ENCODE data around the gene TTC12.

TTC12 gene

DNA sequence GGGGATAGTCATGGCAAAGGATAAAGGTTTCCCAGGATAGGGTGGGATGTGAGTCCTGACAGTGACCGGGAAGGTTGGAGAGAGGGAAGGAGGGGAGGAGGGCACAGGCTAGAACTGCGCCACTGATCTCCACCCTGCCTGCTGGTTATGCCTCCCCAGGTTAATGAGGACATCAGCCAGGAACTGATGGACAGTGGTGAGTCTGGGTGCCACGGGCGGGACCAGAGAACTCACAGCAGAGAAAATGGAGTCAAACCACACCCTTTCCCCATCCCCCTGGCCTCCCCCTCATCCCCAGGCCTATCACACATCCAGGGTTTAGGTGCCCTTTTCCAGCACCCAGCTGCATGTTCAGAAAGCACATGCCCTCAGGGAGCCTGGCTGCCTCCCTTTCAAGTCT, 83.4 kb downstream of the TTC12 start:
- no peak for DNase-seq (ENCODE audit: insufficient read length, low spot score)
- FAIRE-seq = no peak

DNA sequence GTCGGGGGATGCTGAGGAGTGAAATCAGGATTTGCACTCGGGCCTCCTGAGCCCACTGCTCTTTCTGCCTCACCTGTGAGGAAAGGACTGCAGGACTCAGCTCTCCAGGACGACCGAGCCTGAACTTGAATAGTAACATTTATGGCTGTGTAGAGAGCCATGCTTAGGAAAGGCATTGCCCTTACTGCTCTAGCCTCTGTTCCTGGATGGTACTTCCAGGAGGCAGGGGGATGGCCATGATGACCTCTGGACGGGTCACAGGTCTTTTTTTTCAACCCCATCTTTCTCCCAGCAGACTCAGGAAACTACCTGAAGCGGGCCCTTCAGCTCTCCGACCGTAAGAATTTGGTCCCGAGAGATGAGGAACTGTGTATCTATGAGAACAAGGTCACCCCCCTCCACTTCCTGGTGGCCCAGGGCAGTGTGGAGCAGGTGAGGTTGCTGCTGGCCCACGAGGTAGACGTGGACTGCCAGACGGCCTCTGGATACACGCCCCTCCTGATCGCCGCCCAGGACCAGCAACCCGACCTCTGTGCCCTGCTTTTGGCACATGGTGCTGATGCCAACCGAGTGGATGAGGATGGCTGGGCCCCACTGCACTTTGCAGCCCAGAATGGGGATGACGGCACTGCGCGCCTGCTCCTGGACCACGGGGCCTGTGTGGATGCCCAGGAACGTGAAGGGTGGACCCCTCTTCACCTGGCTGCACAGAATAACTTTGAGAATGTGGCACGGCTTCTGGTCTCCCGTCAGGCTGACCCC, 84.5 kb downstream of the TTC12 start:
- FAIRE-seq = no peak
- DNase-seq (ENCODE audit: insufficient read length, low spot score) = no peak

DNA sequence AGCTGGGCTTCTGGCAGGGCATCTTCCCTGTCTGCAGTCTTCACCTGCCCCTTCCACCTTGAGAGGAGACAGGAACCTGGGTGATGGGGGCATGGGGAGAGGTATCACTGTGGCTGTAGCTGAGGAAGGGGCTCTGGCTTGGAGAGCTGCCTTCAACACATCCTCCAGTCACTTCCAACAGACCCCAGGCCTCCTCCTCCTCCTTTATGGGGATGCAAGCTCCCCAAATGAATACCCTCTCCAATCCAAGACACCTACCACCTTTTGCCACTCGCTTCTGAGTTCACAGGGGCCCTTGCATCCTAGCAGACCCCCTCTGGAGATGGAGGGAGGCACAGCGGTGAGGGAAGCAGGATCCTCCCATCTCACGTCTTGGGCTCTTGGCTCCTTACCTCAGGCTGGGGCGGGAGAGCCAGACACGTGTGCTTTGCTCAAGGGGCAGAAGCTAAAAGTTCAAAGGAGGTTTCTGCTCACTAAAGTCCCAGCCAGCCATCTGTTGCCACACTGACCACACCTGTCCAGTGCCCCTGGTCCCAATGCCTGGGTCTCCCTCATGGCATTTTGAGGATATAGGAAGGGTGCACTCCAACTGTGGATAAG, 86.3 kb downstream of the TTC12 start:
- DNase-seq (ENCODE audit: insufficient read length, low spot score) (no peak), FAIRE-seq (no peak)

DNA sequence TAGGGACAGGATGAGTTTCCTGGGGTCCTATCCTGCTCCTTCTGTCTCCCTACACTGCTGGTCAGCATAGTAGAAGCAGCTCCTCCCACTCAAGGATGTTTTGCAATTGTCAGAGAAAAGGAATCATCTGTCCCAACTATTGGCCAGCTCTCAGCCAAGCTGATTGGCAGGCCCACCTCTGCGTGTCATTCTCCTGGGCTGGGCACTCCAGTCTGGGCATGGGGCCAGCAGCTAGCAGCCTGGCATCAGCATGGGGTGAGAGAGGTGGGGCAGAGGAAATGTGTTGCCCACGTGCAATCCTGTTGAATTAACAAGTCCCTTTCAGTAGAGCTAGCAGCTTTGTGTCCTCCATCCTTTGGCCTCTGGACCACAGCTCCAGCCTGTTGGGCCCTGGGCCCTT, 87.3 kb downstream of the TTC12 start:
- no peak for FAIRE-seq

DNA sequence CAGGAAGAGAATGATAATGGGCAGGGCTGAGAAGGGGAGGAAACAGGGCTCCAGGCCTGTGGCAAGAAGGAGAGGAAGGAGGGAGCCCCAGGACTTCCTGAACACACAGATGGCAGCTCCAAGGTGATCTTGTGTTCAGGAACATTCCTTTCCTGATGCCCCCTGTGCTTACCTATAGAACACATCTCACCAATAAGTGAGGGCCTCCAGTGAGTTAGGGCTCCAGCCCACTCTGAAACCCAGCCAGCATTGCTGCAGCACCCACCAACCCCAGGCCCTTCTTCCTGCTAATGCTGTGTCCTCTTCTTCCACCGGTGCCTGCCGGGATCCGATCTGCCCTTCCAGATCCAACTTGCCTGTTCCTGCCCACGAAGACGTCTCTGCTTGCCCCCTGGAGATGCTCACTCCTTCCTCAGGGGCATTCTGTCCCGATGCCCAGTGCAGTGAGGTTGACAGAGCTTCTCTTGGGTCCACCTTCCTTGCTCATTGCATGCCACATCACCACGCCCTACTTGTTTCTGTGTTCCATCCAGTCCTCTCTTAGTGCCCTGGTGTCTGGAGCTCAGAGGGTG, 90.6 kb downstream of the TTC12 start:
- FAIRE-seq (no peak), DNase-seq (ENCODE audit: insufficient read length, low spot score) (no peak)

More for the DNA sequence above, 87.3 kb downstream of the TTC12 start:
- DNase-seq (ENCODE audit: insufficient read length, low spot score) = no peak

DNA sequence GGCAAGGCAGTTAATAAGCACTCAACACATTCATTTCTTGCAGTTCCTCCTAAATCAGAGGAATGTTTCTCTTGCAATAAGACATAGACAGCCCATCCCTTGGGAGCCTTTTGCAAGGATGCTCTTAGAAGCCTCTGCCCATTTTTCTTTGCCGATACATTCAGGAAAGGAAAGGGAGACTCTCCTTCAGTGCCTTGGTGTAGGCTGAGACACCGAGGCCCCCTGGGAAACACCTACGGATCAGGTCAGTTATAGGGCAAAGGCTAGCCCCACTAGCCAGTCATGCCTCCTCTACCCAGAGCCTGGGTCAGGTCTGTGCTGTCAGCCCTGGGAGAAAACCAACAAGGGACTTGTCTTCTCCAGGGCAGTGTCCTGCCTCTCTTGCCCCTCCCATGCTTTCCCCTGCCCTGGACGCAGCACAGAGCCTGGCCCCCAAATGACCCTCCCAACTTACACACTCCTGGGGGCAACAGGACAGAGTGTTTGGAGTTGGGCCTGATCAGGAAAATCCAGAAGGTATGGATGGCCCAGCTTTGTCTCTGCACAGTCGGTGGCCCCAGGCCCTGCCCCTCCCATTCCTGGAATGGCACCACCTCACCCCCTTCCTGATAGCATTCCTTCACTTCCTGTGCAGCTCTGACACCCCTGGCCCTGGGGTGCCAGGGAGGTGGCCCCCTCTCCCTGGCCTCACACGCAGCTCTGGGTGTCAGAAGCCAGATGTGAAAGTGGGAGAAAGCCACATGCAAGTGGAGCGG, 91.5 kb downstream of the TTC12 start:
- no peak for DNase-seq (ENCODE audit: insufficient read length, low spot score)
- no peak for FAIRE-seq

DNA sequence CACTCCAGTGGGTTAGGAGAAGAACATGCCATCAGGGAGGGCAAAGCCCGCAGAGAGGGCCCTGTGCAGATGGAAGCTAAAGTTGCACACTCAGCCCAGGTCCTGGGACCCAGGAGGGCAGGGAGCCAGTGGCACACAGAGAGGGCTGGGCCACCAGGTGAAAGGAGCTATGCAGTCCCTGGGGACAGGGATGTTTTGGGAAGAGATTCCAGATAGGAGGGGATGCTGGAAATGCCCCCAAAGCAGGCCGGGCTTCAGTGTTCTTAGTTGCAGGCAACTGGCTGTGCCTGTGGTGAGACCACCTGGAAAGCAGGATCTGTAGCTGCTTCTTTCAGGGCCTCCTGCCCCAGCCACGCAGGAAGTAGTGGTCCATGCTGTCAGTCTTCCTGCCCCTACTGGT, 92.8 kb downstream of the TTC12 start:
- DNase-seq (ENCODE audit: insufficient read length, low spot score) (no peak), FAIRE-seq (no peak)

DNA sequence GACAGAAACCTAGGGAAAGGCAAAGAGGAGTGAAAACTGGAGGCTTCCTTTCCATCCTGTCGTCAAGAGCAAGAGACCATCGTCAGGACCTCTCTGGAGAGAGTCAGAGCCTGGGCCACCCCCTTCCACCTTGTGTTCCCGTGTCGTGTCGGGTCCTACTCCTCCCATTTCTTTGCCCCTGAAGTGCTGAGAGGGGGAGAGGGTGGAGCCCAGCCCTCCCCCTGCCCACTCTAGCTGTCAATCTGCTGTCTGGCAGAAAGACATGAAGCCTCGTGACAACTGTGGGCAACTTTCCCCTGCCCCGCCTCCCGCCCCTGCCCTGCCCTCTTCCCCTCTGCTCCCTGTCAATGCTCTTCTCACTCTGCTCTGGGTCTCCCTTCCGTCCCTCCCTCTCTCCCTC, 93.8 kb downstream of the TTC12 start:
- no peak for DNase-seq (ENCODE audit: insufficient read length, low spot score)
- FAIRE-seq = no peak

DNA sequence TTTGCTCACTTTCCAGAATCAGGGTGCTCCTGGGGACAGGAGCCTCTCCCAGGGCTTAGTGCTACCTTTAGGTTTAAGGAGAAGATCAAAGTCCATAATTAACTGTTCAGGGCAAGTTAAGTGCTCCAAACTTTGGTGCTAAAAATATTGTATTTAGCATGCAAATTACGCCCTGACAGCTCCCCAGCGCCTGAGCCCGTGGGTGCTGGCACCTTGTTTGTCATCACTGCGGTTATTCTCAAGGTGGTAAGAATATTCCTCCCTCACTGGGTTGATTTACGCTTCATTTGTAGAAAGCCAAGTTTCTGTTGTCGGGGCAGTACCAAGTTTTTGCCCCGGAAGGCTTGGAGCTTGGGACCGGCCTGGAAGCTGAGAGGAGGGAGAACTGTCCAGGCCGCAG, 94.5 kb downstream of the TTC12 start:
- DNase-seq (ENCODE audit: insufficient read length, low spot score) (no peak), FAIRE-seq (no peak)

DNA sequence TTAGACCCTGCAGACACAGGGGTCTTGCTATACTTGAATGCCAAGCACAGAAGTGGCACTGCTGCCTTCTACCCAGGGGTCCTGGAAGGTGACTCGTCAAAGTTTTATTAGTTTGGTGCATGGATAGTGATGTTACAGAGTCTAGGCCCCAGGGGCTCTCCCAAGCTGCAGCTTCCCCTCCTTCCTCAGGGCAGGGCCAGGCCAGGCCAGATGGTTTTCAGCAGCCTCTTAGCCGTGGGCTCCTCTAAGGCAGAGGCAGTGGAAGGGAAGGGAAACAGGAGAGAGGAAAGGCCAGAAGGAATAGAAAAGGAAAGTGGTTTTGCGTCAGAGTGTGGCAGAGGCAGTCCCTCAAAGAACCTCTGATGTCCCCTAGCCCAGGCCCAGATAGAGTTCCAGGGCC, 95.1 kb downstream of the TTC12 start:
- FAIRE-seq (no peak), DNase-seq (ENCODE audit: insufficient read length, low spot score) (no peak)

DNA sequence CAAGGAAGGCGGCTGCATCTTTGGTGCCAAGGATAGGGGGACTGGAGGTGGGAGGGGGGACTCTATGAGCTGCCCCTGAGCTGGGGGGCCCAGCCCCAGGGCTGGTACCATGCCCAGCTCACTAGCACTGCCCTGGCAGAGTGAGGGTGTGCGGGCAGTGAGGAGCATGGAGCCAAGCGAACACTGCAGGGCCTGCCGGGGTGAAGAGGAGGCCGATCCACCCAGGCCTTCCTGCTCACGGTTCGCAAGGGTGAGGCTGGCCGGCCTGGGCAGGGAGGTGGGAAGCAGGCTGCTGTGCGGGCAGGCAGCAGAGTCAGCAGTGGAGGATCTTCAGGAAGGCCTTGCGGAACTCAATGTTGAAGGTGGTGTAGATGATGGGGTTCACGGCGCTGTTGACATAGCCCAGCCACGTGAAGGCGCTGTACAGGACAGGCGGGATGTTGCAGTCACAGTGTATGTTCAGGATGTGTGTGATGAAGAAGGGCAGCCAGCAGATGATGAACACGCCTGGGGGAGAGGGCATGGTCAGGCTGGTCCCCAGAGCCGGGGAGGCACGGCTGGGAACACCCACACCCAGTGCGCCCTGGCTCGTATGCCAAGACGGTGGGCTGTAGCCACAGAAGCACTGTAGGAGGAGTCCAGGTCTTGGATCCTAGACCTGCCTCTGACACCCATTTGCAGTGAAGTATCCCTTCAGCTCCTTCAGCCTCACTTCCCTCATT, 96.2 kb downstream of the TTC12 start:
- FAIRE-seq (no peak), DNase-seq (ENCODE audit: insufficient read length, low spot score) (no peak)

DNA sequence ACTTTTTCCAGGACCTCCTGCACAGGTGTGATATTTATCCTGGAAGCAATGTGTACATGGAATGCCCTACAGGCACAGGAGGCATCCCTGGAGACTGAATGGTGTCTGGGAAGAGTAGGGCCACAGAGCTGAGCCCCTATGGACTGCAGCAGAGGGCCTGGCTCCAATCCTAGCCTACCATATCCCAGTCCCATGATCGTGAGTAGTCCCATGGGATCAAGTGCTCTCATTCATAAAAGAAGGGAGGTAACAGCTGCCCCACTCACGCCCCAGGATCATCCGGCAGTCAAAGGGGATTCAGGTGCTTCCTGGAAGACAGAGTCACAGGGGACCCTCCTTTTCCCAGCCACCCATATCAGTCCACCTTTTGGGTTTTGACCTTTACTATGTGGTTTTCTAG, 97.2 kb downstream of the TTC12 start:
- DNase-seq (ENCODE audit: insufficient read length, low spot score) = no peak
- no peak for FAIRE-seq

DNA sequence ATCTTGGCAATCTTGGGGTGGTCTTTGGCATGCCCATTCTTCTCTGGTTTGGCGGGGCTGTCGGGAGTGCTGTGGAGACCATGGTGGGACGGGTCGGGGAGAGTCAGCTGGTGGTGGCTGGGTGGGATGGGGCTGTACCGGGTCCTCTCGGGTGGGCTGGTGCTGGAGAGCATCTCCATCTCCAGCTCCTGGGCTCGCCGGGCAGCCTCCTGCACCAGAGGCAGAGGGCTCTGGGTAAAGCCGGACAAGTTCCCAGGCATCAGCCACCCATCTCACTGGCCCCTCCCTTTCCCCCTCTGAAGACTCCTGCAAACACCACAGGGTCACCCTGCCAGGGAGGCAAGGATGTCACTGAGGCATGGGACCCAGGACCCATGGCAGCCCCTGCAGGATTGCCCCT, 98.3 kb downstream of the TTC12 start:
- DNase-seq (ENCODE audit: insufficient read length, low spot score) = no peak
- FAIRE-seq = no peak

DNA sequence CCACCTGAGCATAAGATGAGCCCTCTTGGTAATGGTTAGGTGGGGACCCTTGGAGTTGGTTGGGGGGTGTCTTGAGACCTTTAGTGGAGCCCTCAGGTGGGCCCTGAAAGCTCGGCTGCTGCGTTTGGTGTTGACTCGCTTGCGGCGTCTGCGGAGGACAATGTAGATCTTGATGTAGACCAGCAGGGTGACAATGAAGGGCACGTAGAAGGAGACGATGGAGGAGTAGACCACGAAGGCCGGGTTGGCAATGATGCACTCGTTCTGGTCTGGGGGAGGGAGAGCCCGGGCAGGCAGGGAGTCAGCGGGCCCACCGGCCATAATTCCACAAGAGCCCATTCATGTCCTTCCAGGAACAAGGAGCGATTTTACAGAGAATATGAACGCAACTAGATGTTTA, 101.0 kb downstream of the TTC12 start:
- FAIRE-seq = no peak
- no peak for DNase-seq (ENCODE audit: insufficient read length, low spot score)
